CD4-positive, alpha-beta T cell treated with Interleukin-1 beta for 1 hour (primary cell): ENCODE measurements around the gene GALNT14.

Experiments
- DNase-seq, 2 donors: peaks; one replicate each; pipeline ENCODE4 v3.0.0-alpha.2; 2020 to 2022

Gene GALNT14

GRCh38 chr2:30968660-30969397 lies 169.4 kb downstream of the GALNT14 start:
- no peak for DNase-seq

GRCh38 chr2:30966786-30967185 lies 171.5 kb downstream of the GALNT14 start:
- DNase-seq: no peak

GRCh38 chr2:30965022-30965531 lies 173.2 kb downstream of the GALNT14 start:
- DNase-seq: no peak

- DNase-seq: no peak
Measured at GRCh38 chr2:30964334-30965005, 173.8 kb downstream of the GALNT14 start.

GRCh38 chr2:30963184-30963583 lies 175.1 kb downstream of the GALNT14 start:
- no peak for DNase-seq

- no peak for DNase-seq
Measured at GRCh38 chr2:30960213-30960612, 178.0 kb downstream of the GALNT14 start.

GRCh38 chr2:30959653-30960052 lies 178.6 kb downstream of the GALNT14 start:
- no peak for DNase-seq

- no peak for DNase-seq
Measured at GRCh38 chr2:30958918-30959265, 179.3 kb downstream of the GALNT14 start.

- DNase-seq: no peak
Measured at GRCh38 chr2:30958193-30958917, 179.9 kb downstream of the GALNT14 start.

- DNase-seq: no peak
Measured at GRCh38 chr2:30957591-30957990, 180.6 kb downstream of the GALNT14 start.

GRCh38 chr2:30956995-30957394 lies 181.2 kb downstream of the GALNT14 start:
- DNase-seq: no peak

- no peak for DNase-seq
Measured at GRCh38 chr2:30955516-30956132, 182.6 kb downstream of the GALNT14 start.

GRCh38 chr2:30950339-30950738 lies 187.9 kb downstream of the GALNT14 start:
- no peak for DNase-seq

GRCh38 chr2:30949435-30949834 lies 188.8 kb downstream of the GALNT14 start:
- no peak for DNase-seq

- DNase-seq: no peak
Measured at GRCh38 chr2:30948857-30949256, 189.4 kb downstream of the GALNT14 start.

GRCh38 chr2:30948130-30948529 lies 190.1 kb downstream of the GALNT14 start:
- no peak for DNase-seq

- no peak for DNase-seq
Measured at GRCh38 chr2:30947686-30948085, 190.6 kb downstream of the GALNT14 start.

- no peak for DNase-seq
Measured at GRCh38 chr2:30942419-30942818, 195.8 kb downstream of the GALNT14 start.

GRCh38 chr2:30940839-30941238 lies 197.4 kb downstream of the GALNT14 start:
- no peak for DNase-seq

GRCh38 chr2:30939364-30939763 lies 198.9 kb downstream of the GALNT14 start:
- no peak for DNase-seq

- no peak for DNase-seq
Measured at GRCh38 chr2:30938196-30938595, 200.0 kb downstream of the GALNT14 start.

GRCh38 chr2:30936977-30937376 lies 201.3 kb downstream of the GALNT14 start:
- no peak for DNase-seq

GRCh38 chr2:30935795-30936194 lies 202.4 kb downstream of the GALNT14 start:
- DNase-seq: no peak
